Endothelial cell of umbilical vein (primary cell): ENCODE measurements around the gene FBXL17. TPM values are rescaled to one million over a fixed set of nuclear protein-coding genes. Genes with fewer than 3 reads are reported as not detected.

Experiments used
- BruUV-seq: library from RNA; stranded (reverse); fragments of 400-500 nt; replicated peaks from 2 replicates; lab custom pipeline; 2021; lab: Mats Ljungman, UMichigan
- CTCF ChIA-PET: fragments of 300-600, 350-600 bp; sonication (Branson Sonifier 250); formaldehyde crosslinking; loops from one replicate; lab custom pipeline; 2021; ENCODE audit warnings: antibody characterized with exemption, inconsistent platforms; lab: Charles Lee
- POLR2A ChIA-PET: fragments of 300-600, 350-600 bp; sonication (Branson Sonifier 250); formaldehyde crosslinking; loops from one replicate; lab custom pipeline; 2021; ENCODE audit warnings: antibody characterized with exemption, inconsistent platforms; lab: Charles Lee
- DNase-seq: peaks from one replicate; pipeline ENCODE4 v3.0.0-alpha.2; 2011; ENCODE audit warnings: low read depth, low spot score
- FAIRE-seq: peaks from 2 replicates; lab custom pipeline; 2011; peaks lifted over from hg19 to GRCh38; lab: Jason Lieb, UNC
- H2AFZ ChIP-seq: 2 replicates; pipeline ENCODE4 v1.6.0; 2012; ENCODE audit warnings: low read depth, low read length, control low read depth, inconsistent platforms
- H3K27ac ChIP-seq: 2 replicates; pipeline ENCODE4 v1.5.1; 2011; ENCODE audit warnings: low read depth, mild to moderate bottlenecking, control low read depth, low read length, moderate library complexity; ENCODE audit not compliant: insufficient read depth
- H3K27me3 ChIP-seq, 2 experiments: 2 replicates each; pipeline versions ENCODE4 v1.6.0 to v1.6.1; 2011; ENCODE audit warnings: low read length in 2 of 2, mixed read lengths in 1 of 2; ENCODE audit not compliant: control insufficient read depth in 2 of 2, insufficient read depth in 2 of 2
- H3K36me3 ChIP-seq, 2 experiments: 2 replicates in 1 of 2; 3 replicates in 1 of 2; pipeline ENCODE4 v1.5.1; 2011; ENCODE audit warnings: low read length in 2 of 2, mild to moderate bottlenecking in 1 of 2, moderate library complexity in 1 of 2; ENCODE audit not compliant: control insufficient read depth in 2 of 2, insufficient read depth in 2 of 2; ENCODE audit errors: extremely low read depth in 1 of 2
- H3K4me1 ChIP-seq: 3 replicates; pipeline ENCODE4 v1.5.1; 2011; ENCODE audit warnings: mild to moderate bottlenecking, low read length; ENCODE audit not compliant: control insufficient read depth, insufficient read depth; ENCODE audit errors: extremely low read depth
- H3K4me2 ChIP-seq: 2 replicates; pipeline ENCODE4 v1.6.1; 2011; ENCODE audit warnings: low read length, control low read depth, mixed read lengths; ENCODE audit not compliant: insufficient read depth
- H3K4me3 ChIP-seq, 3 experiments: fragments of 200-600 bp in 1 of 3; sonication (generic), shearing (Covaris generic) in 1 of 3; replicated peaks in 1 of 3; 2 replicates each; pipeline ENCODE4 v1.5.1; 2011 to 2016; ENCODE audit warnings: control low read depth in 3 of 3, low read length in 3 of 3, mild to moderate bottlenecking in 2 of 3, inconsistent platforms in 1 of 3, low read depth in 1 of 3, moderate library complexity in 1 of 3; ENCODE audit not compliant: insufficient read depth in 1 of 3
- H3K79me2 ChIP-seq: 2 replicates; pipeline ENCODE4 v1.6.0; 2012; ENCODE audit warnings: low read length, inconsistent platforms; ENCODE audit not compliant: control insufficient read depth, insufficient read depth
- H3K9ac ChIP-seq: replicated peaks from 2 replicates; pipeline ENCODE3; 2011; ENCODE audit warnings: low read length, control low read depth; ENCODE audit not compliant: insufficient read depth; ENCODE audit errors: extremely low read depth
- H3K9me1 ChIP-seq: replicated peaks from 3 replicates; pipeline ENCODE4 v1.6.0; 2011; ENCODE audit warnings: mild to moderate bottlenecking, low read length; ENCODE audit not compliant: control insufficient read depth, insufficient read depth; ENCODE audit errors: extremely low read depth
- H3K9me3 ChIP-seq: replicated peaks from 2 replicates; pipeline ENCODE4 v1.5.1; 2012; ENCODE audit warnings: low read length, inconsistent platforms; ENCODE audit not compliant: control insufficient read depth, insufficient read depth
- H4K20me1 ChIP-seq: replicated peaks from 2 replicates; pipeline ENCODE3; 2011; ENCODE audit warnings: mild to moderate bottlenecking, low read length; ENCODE audit not compliant: control insufficient read depth, insufficient read depth; ENCODE audit errors: extremely low read depth
- CTCF ChIP-seq, 2 donors: IDR thresholded peaks; 1 replicate in 1 of 2; 2 replicates in 1 of 2; pipeline ENCODE4 v1.5.1; 2011; ENCODE audit warnings: low read length in 2 of 2, mild to moderate bottlenecking in 2 of 2, moderate library complexity in 2 of 2, control low read depth in 1 of 2, inconsistent platforms in 1 of 2, low read depth in 1 of 2; ENCODE audit not compliant: insufficient read depth in 1 of 2; ENCODE audit errors: extremely low read depth in 1 of 2
- FOS ChIP-seq: IDR thresholded peaks from 2 replicates; pipeline ENCODE4 v1.6.1; 2011; ENCODE audit warnings: mild to moderate bottlenecking, low read length, moderate library complexity, borderline replicate concordance; ENCODE audit not compliant: insufficient read depth
- POLR2A ChIP-seq: IDR thresholded peaks from 2 replicates; pipeline ENCODE4 v1.6.1; 2012; ENCODE audit warnings: low read depth, mild to moderate bottlenecking, control low read depth, low read length
- POLR2AphosphoS5 ChIP-seq: IDR thresholded peaks from 2 replicates; pipeline ENCODE4 v1.6.1; 2012; ENCODE audit warnings: low read depth, mild to moderate bottlenecking, control low read depth, low read length, moderate library complexity; ENCODE audit not compliant: insufficient read depth
- dilution Hi-C: fragments of 300-500 bp; cut with MboI; formaldehyde crosslinking; loops from one replicate; pipeline ENCODE4 v1.15.0; 2019; ENCODE audit warnings: low sequenced_read_pairs; ENCODE audit not compliant: extremely low pct_ligation_motif_present
- intact Hi-C: fragments of 100-400 bp; cut with micrococcal nuclease; formaldehyde crosslinking; loops from one replicate; pipeline ENCODE4 v1.10.0; 2022
- polyA plus RNA-seq, 4 experiments: library from polyadenylated mRNA; depleted of rRNA in 3 of 4; stranded (reverse) in 3 of 4; unstranded in 1 of 4; fragments of >200 nt; gene quantifications; 2 replicates each; pipeline versions ENCODE4 v1.2.1 to v1.2.3, GENCODE V29; 2011 to 2012; ENCODE audit warnings: missing spikeins in 1 of 4
- total RNA-seq: library from RNA; stranded (reverse); gene quantifications from 2 replicates; pipeline ENCODE4 v1.2.3, GENCODE V29; 2021

Gene FBXL17
- total and polyA plus RNA-seq, 2 donors (not counting 3 experiments of a cell fraction or from before 2014, with no cell fraction given) = 2.7 to 8.8 TPM

- BruUV-seq = no TSS peak
- POLR2A ChIA-PET = no interaction called here
- no peak for FAIRE-seq
- Histone ChIP-seq H3K9me1 (no peaks in the 10 kb centered on the region), H3K27me3 (no peaks in the 10 kb centered on the region), H2AFZ (peak overlapping the region; percentile 50), H3K4me1 (peaks cover 17% of the 10 kb centered on the region), H3K9me3 (no peaks in the 10 kb centered on the region), H3K4me2 (peak overlapping the region; percentile 82), H3K36me3 (no peaks in the 10 kb centered on the region), H3K79me2 (no peaks in the 10 kb centered on the region), H3K27ac (no peak overlapping the region), H4K20me1 (no peaks in the 10 kb centered on the region), H3K4me3 (peak overlapping the region in 2 of 3 experiments; percentile 64 to 99), H3K9ac (peak overlapping the region; percentile 85)
- CTCF ChIA-PET = no interaction called here
- dilution Hi-C loops = no loop called here
- intact Hi-C loops = loop anchor here (1.0 to 5.0 kb wide), 3 partner anchors 123 to 1304 kb away; partner anchors contain the start of genes FER and MAN2A1
- no peak for DNase-seq
- TF ChIP-seq CTCF (IDR thresholded peaks at IDR 0.05; ENCODE audit: extremely low read depth in 1 of 2, insufficient read depth in 1 of 2, low read depth in 1 of 2, low read length in 2 of 2) (no peak), POLR2AphosphoS5 (no peak), FOS (no peak)
Observed at GRCh38 chr5:108382784-108383330, 959 bp upstream of the FBXL17 start.

GRCh38 chr5:108381350-108381953 is 446 bp downstream of the FBXL17 start:
- Histone ChIP-seq H2AFZ (peak overlapping the region; percentile 50), H3K27ac (peak overlapping the region; percentile 90), H3K27me3 (no peaks in the 10 kb centered on the region), H3K36me3 (no peaks in the 10 kb centered on the region), H3K9me1 (no peaks in the 10 kb centered on the region), H3K4me2 (peak overlapping the region; percentile 82), H4K20me1 (no peaks in the 10 kb centered on the region), H3K4me1 (peaks cover 17% of the 10 kb centered on the region), H3K4me3 (peak overlapping the region; percentile 45 to 99 (median 64)), H3K79me2 (no peaks in the 10 kb centered on the region), H3K9me3 (no peaks in the 10 kb centered on the region), H3K9ac (peak overlapping the region; percentile 85)
- intact Hi-C loops (loop anchor here (5.0 kb wide), 2 partner anchors 366 to 1306 kb away; partner anchors contain the start of genes FER and MAN2A1), dilution Hi-C loops (no loop called here)
- FAIRE-seq = no peak
- ChIA-PET POLR2A (no interaction called here), CTCF (interaction anchor here (1.7 kb wide), 1 partner anchor 121 kb away, joined by 8 read pairs; no protein-coding TSS in a partner anchor)
- DNase-seq = peak; percentile 66
- BruUV-seq = no TSS peak
- TF ChIP-seq FOS (no peak), POLR2A (peak; percentile 4), CTCF (IDR thresholded peaks at IDR 0.05; ENCODE audit: extremely low read depth in 1 of 2, insufficient read depth in 1 of 2, low read depth in 1 of 2, low read length in 2 of 2) (no peak)
